ENCODE data around the gene SLAMF8. TPM values are rescaled to one million over a fixed set of nuclear protein-coding genes. Genes with fewer than 3 reads are reported as not detected.

SLAMF8 gene
- total RNA-seq, 2 donors from 2014 or later = not detected

GRCh38 chr1:159798893-159799292 lies 27.8 kb upstream of the SLAMF8 start:
- Histone ChIP-seq H3K9me3 (ENCODE audit: control insufficient read depth, low read length) (no peaks in the 10 kb centered on the region), H3K9ac (ENCODE audit: extremely low read depth, low read length, poor library complexity, severe bottlenecking) (no peak overlapping the region), H3K36me3 (ENCODE audit: control insufficient read depth, insufficient read depth, low read length) (no peaks in the 10 kb centered on the region), H3K4me3 (ENCODE audit: low read length) (no peak overlapping the region), H3K27me3 (ENCODE audit: control insufficient read depth, insufficient read depth, low read length, poor library complexity, severe bottlenecking) (peaks cover 42% of the 10 kb centered on the region), H3K27ac (ENCODE audit: low read depth, low read length) (no peak overlapping the region), H3K4me1 (ENCODE audit: control insufficient read depth, insufficient read depth, low read length) (no peaks in the 10 kb centered on the region)
- Mint-ChIP-seq H3K27me3 (ENCODE audit: insufficient read depth) (peaks cover 41% of the 10 kb centered on the region), H3K4me3 (no peak overlapping the region), H3K36me3 (ENCODE audit: low read depth) (no peaks in the 10 kb centered on the region), H3K9me3 (no peaks in the 10 kb centered on the region), H3K27ac (no peak overlapping the region), H3K4me1 (no peaks in the 10 kb centered on the region)
- DNase-seq = peak; percentile 90
- TF ChIP-seq CTCF (conservative IDR thresholded peaks at IDR 0.05) = peak; percentile 90
- WGBS, 2 experiments (ENCODE audit: insufficient coverage in 1 of 2, insufficient read length in 1 of 2) = 0 to 2% methylated on average over 2 of the region's 2 CpGs

GRCh38 chr1:159799446-159799985 lies 27.2 kb upstream of the SLAMF8 start:
- 75 to 93% methylated on average over 1 to 4 of the region's 4 CpGs for WGBS, 2 experiments (ENCODE audit: insufficient coverage in 1 of 2, insufficient read length in 1 of 2)
- Mint-ChIP-seq H3K4me1 (no peaks in the 10 kb centered on the region), H3K27ac (no peak overlapping the region), H3K4me3 (no peak overlapping the region), H3K27me3 (ENCODE audit: insufficient read depth) (peaks cover 43% of the 10 kb centered on the region), H3K9me3 (no peaks in the 10 kb centered on the region), H3K36me3 (ENCODE audit: low read depth) (no peaks in the 10 kb centered on the region)
- no peak for DNase-seq
- Histone ChIP-seq H3K9ac (ENCODE audit: extremely low read depth, low read length, poor library complexity, severe bottlenecking) (no peak overlapping the region), H3K4me3 (ENCODE audit: low read length) (no peak overlapping the region), H3K9me3 (ENCODE audit: control insufficient read depth, low read length) (no peaks in the 10 kb centered on the region), H3K27me3 (ENCODE audit: control insufficient read depth, insufficient read depth, low read length, poor library complexity, severe bottlenecking) (peaks cover 46% of the 10 kb centered on the region), H3K4me1 (ENCODE audit: control insufficient read depth, insufficient read depth, low read length) (no peaks in the 10 kb centered on the region), H3K36me3 (ENCODE audit: control insufficient read depth, insufficient read depth, low read length) (no peaks in the 10 kb centered on the region), H3K27ac (ENCODE audit: low read depth, low read length) (no peak overlapping the region)
- TF ChIP-seq CTCF (conservative IDR thresholded peaks at IDR 0.05) = no peak

- Mint-ChIP-seq H3K27ac (no peak overlapping the region), H3K27me3 (ENCODE audit: insufficient read depth) (peaks cover 48% of the 10 kb centered on the region)
- DNase-seq = no peak
These were observed 26.3 kb upstream of the SLAMF8 start for GRCh38 chr1:159800177-159800930.

More at GRCh38 chr1:159800177-159800930, 26.3 kb upstream of the SLAMF8 start:
- Mint-ChIP-seq H3K4me3 (no peak overlapping the region), H3K9me3 (no peaks in the 10 kb centered on the region), H3K36me3 (ENCODE audit: low read depth) (no peaks in the 10 kb centered on the region), H3K4me1 (no peaks in the 10 kb centered on the region)
- no peak overlapping the region for H3K27ac ChIP-seq (ENCODE audit: low read depth, low read length)
- TF ChIP-seq CTCF (conservative IDR thresholded peaks at IDR 0.05) = no peak
- H3K4me3 ChIP-seq (ENCODE audit: low read length) = no peak overlapping the region
- 86 to 90% methylated on average over 4 to 8 of the region's 8 CpGs for WGBS, 2 experiments (ENCODE audit: insufficient coverage in 1 of 2, insufficient read length in 1 of 2)
- no peaks in the 10 kb centered on the region for H3K9me3 ChIP-seq (ENCODE audit: control insufficient read depth, low read length)
- H3K36me3 ChIP-seq (ENCODE audit: control insufficient read depth, insufficient read depth, low read length) = no peaks in the 10 kb centered on the region
- H3K27me3 ChIP-seq (ENCODE audit: control insufficient read depth, insufficient read depth, low read length, poor library complexity, severe bottlenecking) = peaks cover 41% of the 10 kb centered on the region
- H3K9ac ChIP-seq (ENCODE audit: extremely low read depth, low read length, poor library complexity, severe bottlenecking) = no peak overlapping the region
- no peaks in the 10 kb centered on the region for H3K4me1 ChIP-seq (ENCODE audit: control insufficient read depth, insufficient read depth, low read length)

All from endodermal cell (in vitro differentiated cells).